GM19099 (cell line): ENCODE results near the gene NPY.

ENCODE experiments used
- POLR2A ChIP-seq: IDR thresholded peaks from 3 replicates; pipeline ENCODE4 v1.6.1; 2011; ENCODE audit warnings: low read depth; ENCODE audit not compliant: insufficient read length; ENCODE audit errors: extremely low read depth

The NPY gene

DNA sequence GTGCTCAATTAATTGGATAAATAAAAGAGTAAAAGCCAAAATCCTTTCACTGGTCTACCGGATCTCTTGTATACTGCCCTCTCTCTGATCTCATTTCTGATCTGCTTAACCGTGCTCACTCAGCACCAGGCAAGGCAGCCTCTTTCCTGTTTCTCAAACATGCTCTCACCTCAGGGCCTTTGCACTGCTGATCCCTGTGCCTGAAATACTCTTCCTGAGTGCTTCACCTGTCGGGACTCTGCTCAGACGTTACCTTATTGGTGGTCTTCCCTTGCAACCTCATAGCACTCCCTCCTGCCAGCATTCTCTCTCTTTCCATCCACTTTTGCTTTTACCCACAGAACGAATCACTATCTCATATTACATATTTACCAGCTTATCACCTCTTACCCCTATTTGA, 55.6 kb downstream of the NPY start:
- TF ChIP-seq POLR2A = no peak

DNA sequence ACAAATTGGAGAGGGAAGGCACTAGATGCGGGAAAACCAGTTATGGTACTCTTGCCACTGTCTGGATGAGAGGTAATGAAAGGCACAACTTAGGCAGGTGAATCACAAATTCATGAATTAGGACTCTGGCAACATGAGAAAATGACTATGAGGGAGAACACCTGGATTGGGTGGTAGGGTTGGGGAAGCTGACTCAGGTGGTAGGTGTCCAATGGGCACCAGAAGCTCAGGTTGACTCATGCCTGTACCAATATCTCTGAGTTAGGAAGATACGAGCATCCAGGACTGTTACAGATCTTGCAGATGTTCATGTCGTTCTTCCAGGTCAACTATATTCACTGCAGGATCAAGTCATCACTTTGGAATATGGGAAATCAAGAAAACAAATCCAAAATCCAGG, 56.7 kb downstream of the NPY start:
- TF ChIP-seq POLR2A = no peak
